AG04449 (cell line): Measurements from ENCODE around the gene MAN1C1.
"Not testable (repeated sequence)": the region's sequence is repeated elsewhere in the genome, so short reads cannot be mapped to it uniquely, and the experiment has no call there.

ENCODE experiments used
- CTCF ChIA-PET: fragments of 350-600 bp; formaldehyde crosslinking; extraction: SDS; loops from one replicate; lab custom pipeline; 2021; ENCODE audit warnings: antibody characterized with exemption; lab: Yijun Ruan, JAX
- POLR2A ChIA-PET: fragments of 400-600, 350-600 bp; formaldehyde crosslinking; extraction: SDS; loops from one replicate; lab custom pipeline; 2020; ENCODE audit warnings: antibody characterized with exemption, inconsistent platforms; lab: Yijun Ruan, JAX
- DNase-seq: peaks from one replicate; pipeline ENCODE4 v3.0.0-alpha.2; 2010; ENCODE audit warnings: low read depth, low spot score
- H3K4me3 ChIP-seq: 2 replicates; pipeline ENCODE4 v1.5.1; 2011; ENCODE audit warnings: low read depth, mild to moderate bottlenecking, control low read depth, low read length
- TF ChIP-seq, protein P1 (sequence below): IDR thresholded peaks from one replicate; pipeline ENCODE4 v1.5.1; 2011; ENCODE audit warnings: mild to moderate bottlenecking, moderate library complexity, low read length, control low read depth, inconsistent platforms; ENCODE audit not compliant: insufficient read depth; ENCODE audit errors: missing control alignments

The MAN1C1 gene

DNA sequence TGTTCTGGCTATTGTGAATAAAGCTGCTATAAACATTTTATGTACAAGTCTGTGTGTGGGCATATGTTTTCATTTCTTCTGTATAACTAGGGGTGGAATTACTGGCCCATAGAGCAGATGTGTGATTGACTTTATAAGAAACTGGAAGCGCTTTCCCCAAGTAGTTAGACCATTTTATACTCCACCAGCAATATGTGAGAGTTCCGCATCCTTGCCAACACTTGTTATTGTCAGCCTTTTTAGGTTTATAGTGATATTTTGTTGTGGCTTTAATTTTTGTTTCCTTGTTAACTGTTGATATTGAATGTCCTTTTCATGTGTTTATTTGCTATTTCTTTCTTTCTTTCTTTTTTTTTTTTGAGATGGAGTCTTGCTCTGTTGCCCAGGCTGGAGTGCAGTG, 9.4 kb downstream of the MAN1C1 start:
- TF ChIP-seq, protein P1, sequence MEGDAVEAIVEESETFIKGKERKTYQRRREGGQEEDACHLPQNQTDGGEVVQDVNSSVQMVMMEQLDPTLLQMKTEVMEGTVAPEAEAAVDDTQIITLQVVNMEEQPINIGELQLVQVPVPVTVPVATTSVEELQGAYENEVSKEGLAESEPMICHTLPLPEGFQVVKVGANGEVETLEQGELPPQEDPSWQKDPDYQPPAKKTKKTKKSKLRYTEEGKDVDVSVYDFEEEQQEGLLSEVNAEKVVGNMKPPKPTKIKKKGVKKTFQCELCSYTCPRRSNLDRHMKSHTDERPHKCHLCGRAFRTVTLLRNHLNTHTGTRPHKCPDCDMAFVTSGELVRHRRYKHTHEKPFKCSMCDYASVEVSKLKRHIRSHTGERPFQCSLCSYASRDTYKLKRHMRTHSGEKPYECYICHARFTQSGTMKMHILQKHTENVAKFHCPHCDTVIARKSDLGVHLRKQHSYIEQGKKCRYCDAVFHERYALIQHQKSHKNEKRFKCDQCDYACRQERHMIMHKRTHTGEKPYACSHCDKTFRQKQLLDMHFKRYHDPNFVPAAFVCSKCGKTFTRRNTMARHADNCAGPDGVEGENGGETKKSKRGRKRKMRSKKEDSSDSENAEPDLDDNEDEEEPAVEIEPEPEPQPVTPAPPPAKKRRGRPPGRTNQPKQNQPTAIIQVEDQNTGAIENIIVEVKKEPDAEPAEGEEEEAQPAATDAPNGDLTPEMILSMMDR: no peak
- POLR2A ChIA-PET: interaction anchor here (0.7 kb wide), 1 partner anchor 30 kb away, joined by 3 read pairs; no protein-coding TSS in a partner anchor
- CTCF ChIA-PET: interaction anchor here (3.1 kb wide), 1 partner anchor 16 kb away, joined by 15 read pairs; no protein-coding TSS in a partner anchor

DNA sequence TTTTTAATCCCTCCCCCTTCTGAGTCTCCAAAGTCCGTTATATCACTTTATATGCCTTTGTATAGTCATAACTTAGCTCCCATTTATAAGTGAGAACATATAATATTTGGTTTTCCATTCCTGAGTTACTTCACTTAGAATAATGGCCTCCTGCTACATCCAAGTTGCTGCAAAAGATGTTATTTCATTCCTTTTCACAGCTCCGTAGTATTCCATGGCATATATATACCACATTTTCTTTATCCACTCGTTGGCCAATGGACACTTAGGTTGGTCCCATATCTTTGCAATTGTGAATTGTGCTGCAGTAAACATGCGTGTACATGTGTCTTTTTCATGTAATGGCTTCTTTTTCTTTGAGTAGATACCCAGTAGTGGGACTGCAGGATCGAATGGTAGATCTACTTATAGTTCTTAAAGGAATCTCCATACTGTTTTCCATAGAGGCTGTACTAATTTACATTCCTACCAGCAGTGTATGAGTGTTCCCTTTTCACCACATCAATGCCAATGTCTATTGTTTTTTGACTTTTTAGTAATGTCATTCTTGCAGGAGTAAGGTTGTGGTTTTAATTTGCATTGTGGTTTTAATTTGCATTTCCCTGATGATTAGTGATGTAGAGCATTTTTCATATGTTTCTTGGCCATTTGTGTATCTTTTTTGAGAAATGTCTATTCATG, 12.3 kb downstream of the MAN1C1 start:
- no peak for DNase-seq
- POLR2A ChIA-PET: no interaction called here
- CTCF ChIA-PET: interaction anchor here (1.4 kb wide), 1 partner anchor 13 kb away, joined by 4 read pairs; no protein-coding TSS in a partner anchor
- TF ChIP-seq, protein P1: no peak
- H3K4me3 ChIP-seq: no peak overlapping the region

More for the DNA sequence above, 9.4 kb downstream of the MAN1C1 start:
- DNase-seq: no peak
- no peak overlapping the region for H3K4me3 ChIP-seq

DNA sequence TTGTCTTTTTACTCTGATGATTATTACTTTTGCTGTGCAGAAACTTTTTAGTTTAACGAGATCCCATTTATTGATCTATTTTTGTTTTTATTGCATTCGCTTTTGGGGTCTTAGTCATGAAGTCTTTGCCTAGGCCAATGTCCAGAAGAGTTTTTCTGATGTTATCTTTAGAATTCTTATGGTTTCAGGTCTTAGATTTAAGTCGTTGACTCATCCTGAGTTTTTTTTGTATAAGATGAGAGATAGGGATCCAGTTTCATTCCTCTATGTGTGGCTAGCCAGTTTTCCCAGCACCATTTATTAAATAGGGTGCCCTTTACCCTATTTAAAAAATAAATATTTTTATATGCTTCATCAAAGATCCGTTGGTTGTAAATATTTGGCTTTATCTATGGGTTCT, 13.2 kb downstream of the MAN1C1 start:
- DNase-seq: peak; percentile 7
- H3K4me3 ChIP-seq: no peak overlapping the region
- TF ChIP-seq, protein P1: no peak
- ChIA-PET CTCF (no interaction called here), POLR2A (no interaction called here)

DNA sequence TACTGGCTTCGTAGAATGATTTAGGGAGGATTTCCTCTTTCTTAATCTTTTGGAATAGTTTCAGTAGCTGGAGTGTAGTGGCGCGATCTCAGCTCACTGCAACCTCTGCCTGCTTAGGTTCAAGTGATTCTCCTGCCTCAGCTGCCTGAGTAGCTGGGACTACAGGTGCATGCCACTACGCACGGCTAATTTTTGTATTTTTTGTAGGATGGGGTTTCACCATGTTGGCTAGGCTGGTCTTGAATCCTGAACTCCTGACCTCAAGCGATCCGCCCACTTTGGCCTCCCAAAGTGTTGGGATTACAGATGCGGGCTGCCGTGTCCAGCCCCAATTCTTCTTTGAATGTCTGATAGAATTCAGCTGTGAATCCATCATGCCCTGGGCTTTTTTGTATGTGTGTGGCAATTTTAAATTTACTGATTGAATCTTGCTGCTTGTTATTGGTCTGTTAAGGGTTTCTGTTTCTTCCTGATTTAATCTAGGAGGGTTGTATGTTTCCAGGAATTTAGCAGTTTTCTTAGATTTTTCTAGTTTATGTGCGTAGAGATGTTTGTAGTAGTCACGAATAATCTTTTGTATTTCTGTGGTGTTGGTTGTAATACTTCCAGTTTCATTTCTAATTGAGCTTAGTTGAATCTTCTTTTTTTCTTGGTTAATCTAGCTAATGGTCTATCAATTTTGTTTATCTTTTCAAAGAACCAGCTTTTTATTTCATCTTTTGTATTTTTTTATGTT, 15.3 kb downstream of the MAN1C1 start:
- TF ChIP-seq, protein P1: no peak
- no peak for DNase-seq
- H3K4me3 ChIP-seq: no peak overlapping the region
- ChIA-PET CTCF (interaction anchor here (1.1 to 1.2 kb wide), 2 partner anchors 9 to 23 kb away, joined by 4 read pairs; no protein-coding TSS in a partner anchor), POLR2A (no interaction called here)

DNA sequence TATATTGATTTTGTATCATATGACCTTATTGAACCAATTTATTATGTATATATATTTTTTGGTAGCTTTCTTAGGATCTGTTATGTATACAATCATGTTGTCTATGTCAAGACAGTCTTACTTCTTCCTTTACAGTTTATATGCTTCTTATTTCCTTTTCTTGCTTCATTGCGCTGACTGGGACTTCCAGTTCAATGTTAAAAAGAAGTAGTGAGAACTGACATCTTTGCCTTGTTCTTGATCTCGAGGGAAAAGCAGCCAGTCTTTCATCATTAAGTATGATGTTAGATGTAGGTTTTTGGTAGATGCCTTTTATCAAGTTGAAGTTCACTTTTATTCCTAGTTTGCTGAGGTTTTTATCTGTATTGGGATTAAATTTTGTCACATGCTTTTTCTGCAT, 17.5 kb downstream of the MAN1C1 start:
- ChIA-PET CTCF (interaction anchor here (1.1 kb wide), 1 partner anchor 163 kb away, joined by 3 read pairs; no protein-coding TSS in a partner anchor), POLR2A (no interaction called here)
- DNase-seq: no peak
- TF ChIP-seq, protein P1: no peak
- no peak overlapping the region for H3K4me3 ChIP-seq

DNA sequence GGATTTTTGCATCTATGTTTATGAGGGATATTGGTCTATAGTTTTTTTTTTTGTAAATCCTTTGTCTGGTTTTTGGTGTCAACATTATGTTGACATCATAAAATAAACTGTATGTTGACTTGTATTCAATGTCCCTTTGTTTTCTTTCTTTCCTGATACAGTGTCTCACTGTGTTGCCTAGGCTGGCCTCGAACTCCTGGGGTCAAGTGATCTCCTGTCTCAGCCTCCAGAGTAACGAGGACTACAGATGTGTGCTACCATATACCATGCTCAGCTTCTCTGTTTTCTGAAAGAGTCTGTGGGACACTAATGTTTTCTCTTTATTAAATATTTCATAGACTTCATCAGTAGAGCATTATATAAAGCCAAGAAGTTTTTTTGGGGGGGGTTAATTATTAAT, 18.3 kb downstream of the MAN1C1 start:
- no peak overlapping the region for H3K4me3 ChIP-seq
- no peak for DNase-seq
- ChIA-PET CTCF (interaction anchor here (1.1 kb wide), 1 partner anchor 162 kb away, joined by 3 read pairs; no protein-coding TSS in a partner anchor), POLR2A (no interaction called here)
- TF ChIP-seq, protein P1: no peak

DNA sequence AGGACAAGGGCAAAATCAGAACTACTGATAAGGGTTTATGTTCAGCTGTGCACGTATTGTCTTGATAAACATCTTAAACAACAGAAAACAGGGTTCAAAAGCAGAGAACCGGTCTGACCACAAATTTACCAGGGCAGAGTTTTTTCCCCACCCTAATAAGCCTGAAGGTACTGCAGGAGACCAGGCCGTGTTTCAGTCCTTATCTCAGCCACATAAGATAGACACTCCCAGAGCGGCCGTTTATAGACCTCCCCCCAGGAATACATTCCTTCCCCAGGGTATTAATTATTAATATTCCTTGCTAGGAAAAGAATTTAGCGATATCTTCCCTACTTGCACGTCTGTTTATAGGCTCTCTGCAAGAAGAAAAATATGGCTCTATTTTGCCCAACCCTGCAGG, 19.6 kb downstream of the MAN1C1 start:
- CTCF ChIA-PET, DNase-seq: not testable (repeated sequence)

More for the DNA sequence above, 19.6 kb downstream of the MAN1C1 start:
- POLR2A ChIA-PET, H3K4me3 ChIP-seq: not testable (repeated sequence)
